ENCODE data around the gene B4GALT6.

B4GALT6 gene

DNA sequence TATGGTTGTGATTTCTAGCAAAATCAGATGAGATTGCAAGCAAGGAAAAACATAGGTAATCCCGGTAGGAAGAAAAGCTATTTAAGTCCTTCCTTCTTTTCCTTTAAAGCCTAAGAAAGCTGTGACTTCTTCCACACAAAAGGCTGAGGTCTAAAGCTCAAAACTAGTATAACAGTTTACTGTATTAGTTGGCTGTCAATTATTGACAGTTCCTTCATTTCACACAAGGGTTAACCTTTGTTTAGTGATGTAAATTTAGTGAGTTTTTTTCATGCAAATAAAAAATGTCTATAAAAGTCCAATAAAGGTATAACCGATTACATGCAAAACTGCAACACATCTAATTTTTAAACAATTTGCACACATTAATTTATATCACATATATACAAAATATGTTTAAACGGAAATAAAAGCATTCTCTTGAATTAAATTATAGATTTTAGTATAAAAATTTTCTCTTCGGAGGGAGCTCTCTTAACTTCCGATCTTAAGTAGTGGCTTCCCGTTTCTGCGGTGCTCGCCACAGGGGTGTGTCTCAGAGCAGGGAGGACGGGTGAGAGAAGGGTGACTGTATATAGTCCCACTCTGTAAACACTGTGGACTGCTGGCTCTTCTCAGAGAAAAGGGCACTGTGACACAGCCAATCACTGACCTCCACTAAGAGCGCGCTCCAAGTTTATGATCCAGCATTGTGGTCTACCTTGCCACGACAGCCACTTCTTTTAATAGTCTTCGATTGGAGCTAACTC, 59.3 kb downstream of the B4GALT6 start:
- TF ChIP-seq, protein P1, sequence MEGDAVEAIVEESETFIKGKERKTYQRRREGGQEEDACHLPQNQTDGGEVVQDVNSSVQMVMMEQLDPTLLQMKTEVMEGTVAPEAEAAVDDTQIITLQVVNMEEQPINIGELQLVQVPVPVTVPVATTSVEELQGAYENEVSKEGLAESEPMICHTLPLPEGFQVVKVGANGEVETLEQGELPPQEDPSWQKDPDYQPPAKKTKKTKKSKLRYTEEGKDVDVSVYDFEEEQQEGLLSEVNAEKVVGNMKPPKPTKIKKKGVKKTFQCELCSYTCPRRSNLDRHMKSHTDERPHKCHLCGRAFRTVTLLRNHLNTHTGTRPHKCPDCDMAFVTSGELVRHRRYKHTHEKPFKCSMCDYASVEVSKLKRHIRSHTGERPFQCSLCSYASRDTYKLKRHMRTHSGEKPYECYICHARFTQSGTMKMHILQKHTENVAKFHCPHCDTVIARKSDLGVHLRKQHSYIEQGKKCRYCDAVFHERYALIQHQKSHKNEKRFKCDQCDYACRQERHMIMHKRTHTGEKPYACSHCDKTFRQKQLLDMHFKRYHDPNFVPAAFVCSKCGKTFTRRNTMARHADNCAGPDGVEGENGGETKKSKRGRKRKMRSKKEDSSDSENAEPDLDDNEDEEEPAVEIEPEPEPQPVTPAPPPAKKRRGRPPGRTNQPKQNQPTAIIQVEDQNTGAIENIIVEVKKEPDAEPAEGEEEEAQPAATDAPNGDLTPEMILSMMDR (IDR thresholded peaks at IDR 0.05; ENCODE audit: low read length, missing control alignments) = no peak
- no peak for DNase-seq (ENCODE audit: low read depth)
- no peak overlapping the region for H3K4me3 ChIP-seq (replicated peaks; ENCODE audit: low read depth, low read length)

DNA sequence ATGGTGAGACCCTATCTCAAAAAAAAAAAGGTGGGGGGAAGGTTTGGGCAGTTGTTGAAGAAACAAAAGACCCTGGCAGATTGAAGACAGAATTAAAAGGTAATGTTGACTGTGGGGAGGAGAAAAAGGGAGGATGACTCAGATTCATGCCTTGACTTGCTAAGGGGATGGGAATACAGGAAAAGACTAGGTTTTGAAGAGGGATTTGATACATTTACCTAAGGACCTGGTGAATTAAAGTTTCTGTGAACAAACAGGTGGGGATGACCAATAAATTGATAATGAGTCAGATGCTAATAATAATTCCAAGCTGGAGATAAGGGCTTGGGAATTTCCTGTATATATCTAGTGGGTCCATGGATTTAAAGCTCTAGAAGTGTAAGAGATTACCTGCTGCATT, 65.1 kb downstream of the B4GALT6 start:
- H3K4me3 ChIP-seq (replicated peaks; ENCODE audit: low read depth, low read length) = no peak overlapping the region
- no peak for DNase-seq (ENCODE audit: low read depth)
- TF ChIP-seq, protein P1 (IDR thresholded peaks at IDR 0.05; ENCODE audit: low read length, missing control alignments) = no peak

DNA sequence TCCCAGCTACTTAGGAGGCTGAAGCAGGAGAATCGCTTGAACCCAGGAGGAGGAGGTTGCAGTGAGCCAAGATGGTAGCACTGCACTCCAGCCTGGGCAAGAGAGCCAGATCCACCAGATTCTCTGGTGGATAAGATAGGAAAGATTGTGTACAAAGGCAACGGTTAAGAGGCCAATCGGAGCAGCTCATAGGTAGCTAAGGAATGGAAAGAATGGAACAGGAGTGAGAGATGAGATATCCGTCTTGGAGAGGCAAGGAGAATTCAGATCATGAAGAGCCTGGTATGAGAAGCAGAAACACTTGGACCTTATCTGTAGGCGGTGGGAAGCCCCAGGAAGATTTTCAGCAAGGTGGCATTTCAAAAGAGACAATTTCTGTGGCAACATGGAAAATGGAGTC, 65.6 kb downstream of the B4GALT6 start:
- no peak for DNase-seq (ENCODE audit: low read depth)
- H3K4me3 ChIP-seq (replicated peaks; ENCODE audit: low read depth, low read length) = no peak overlapping the region
- TF ChIP-seq, protein P1 (IDR thresholded peaks at IDR 0.05; ENCODE audit: low read length, missing control alignments) = no peak

DNA sequence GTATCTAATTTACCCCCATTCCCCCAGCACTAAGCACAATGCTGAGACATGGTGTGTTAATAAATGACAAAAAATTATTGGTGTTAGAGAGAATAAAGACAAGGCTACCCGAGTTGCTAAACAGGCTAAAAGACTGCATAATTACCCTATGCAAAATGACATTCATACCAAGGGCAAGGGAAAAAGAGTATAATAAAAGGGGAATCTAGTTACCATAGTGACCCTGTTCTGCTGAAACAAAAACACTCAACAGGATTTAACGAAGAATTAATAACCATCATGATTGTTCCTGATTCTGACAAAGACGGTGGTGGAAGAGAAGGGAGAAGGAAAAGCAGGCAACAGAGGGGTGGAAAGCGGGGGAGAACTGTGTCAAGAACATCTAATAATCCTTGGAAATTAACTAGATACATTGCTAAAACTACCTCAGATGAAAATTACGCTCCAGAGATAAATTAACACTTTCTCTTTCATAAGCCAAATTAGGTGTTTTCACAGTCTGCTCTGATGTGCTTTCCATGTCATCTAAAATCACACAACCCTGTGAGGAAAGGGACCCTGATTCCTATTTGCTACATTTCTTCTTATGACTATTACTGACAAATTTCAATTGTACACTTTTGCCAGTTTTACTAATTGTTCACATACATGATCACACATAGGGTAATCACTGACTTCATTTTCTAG, 67.2 kb downstream of the B4GALT6 start:
- H3K4me3 ChIP-seq (replicated peaks; ENCODE audit: low read depth, low read length) = no peak overlapping the region
- DNase-seq (ENCODE audit: low read depth) = no peak
- TF ChIP-seq, protein P1 (IDR thresholded peaks at IDR 0.05; ENCODE audit: low read length, missing control alignments) = no peak

DNA sequence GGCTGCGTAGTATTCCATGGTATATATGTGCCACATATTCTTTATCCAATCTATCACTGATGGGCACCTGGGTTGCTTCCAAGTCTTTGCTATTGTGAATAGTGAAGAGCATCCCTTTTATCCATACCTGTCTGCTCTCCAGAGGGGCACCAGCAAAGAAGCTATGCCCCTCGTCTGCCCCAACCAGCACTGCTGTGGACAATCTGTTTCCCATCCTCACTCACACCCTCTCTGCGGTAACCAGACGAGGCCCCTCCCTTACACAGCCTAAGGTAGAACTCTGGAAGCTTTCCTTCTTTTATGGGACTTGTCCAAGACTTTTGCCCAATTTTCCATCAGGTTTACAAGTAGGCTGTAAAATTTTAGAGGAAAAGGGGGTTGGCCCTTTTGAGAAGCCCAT, 67.8 kb downstream of the B4GALT6 start:
- H3K4me3 ChIP-seq (replicated peaks; ENCODE audit: low read depth, low read length) = no peak overlapping the region
- DNase-seq (ENCODE audit: low read depth) = no peak
- TF ChIP-seq, protein P1 (IDR thresholded peaks at IDR 0.05; ENCODE audit: low read length, missing control alignments) = no peak

DNA sequence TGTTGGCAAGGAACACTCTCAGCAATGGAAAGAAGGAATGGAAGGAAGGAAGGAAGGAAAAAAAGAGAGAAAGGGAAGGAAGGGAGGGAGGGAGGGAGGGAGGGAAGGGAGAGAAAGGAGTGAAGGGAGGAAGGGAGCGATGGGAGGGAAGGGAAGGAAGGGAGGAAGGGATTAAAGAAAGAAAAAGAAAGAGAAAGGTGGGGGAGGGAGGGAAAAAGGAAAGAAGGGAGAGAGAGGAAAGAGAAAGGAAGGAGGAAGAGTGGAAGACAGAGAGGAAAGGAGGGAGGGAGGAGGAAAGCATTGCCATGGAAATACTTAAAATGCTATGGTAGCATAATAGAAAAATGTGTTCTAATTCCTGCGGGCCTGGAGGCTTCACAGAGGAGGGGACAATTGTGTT, 70.3 kb downstream of the B4GALT6 start:
- H3K4me3 ChIP-seq (replicated peaks; ENCODE audit: low read depth, low read length) = no peak overlapping the region
- no peak for DNase-seq (ENCODE audit: low read depth)
- TF ChIP-seq, protein P1 (IDR thresholded peaks at IDR 0.05; ENCODE audit: low read length, missing control alignments) = no peak
